Right kidney (tissue), 1 donor: Measurements from ENCODE around the gene NOC2L.
"Not testable (repeated sequence)": the region's sequence is repeated elsewhere in the genome, so short reads cannot be mapped to it uniquely, and the experiment has no call there.

Experiments used
- DNase-seq: peaks from one replicate; pipeline ENCODE4 v3.0.0-alpha.2; 2016

NOC2L gene

DNA sequence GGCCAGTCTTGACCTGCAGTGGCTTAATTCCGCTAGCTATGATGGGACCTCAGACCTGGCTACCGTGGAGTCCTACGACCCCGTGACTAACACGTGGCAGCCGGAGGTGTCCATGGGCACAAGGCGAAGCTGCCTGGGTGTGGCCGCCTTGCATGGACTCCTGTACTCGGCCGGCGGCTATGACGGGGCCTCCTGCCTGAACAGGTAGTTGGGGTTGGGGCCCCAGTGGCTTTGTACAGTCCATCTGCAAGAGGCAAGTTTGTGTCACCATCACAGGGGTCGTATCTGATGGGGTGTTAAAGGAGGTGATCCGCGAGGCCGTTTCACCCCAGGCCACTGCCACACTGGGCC lies 4.2 kb upstream of the NOC2L start:
- no peak for DNase-seq

DNA sequence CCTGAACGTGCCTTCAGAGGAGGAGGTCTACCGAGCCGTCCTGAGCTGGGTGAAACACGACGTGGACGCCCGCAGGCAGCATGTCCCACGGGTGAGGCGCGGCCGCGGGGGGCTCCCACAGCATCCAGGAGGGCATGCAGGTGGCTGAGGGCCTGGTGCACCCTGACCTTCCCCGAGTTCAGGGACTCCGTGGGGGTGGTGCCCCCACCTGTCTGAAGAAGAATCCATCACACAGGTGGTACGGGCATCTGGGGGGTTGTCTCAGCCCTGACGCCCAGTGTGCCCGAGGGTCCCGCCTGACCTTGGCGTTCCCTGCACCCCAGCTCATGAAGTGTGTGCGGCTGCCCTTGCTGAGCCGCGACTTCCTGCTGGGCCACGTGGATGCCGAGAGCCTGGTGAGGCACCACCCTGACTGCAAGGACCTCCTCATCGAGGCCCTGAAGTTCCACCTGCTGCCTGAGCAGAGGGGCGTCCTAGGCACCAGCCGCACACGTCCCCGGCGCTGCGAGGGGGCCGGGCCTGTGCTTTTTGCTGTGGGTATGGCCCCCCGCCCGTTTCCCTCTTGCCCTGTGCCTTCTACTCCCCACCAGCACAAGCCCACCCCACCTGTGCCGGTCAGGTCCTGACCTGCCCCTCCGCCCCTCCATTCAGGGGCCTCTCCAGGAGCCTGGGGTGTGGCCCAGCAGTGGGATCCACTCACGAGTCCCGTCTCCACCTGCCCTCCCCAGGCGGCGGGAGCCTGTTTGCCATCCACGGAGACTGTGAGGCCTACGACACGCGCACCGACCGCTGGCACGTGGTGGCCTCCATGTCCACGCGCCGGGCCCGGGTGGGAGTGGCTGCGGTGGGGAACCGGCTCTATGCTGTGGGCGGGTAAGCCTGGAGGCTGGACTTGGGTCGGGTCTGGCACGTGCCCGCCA lies 3.6 kb upstream of the NOC2L start:
- no peak for DNase-seq

DNA sequence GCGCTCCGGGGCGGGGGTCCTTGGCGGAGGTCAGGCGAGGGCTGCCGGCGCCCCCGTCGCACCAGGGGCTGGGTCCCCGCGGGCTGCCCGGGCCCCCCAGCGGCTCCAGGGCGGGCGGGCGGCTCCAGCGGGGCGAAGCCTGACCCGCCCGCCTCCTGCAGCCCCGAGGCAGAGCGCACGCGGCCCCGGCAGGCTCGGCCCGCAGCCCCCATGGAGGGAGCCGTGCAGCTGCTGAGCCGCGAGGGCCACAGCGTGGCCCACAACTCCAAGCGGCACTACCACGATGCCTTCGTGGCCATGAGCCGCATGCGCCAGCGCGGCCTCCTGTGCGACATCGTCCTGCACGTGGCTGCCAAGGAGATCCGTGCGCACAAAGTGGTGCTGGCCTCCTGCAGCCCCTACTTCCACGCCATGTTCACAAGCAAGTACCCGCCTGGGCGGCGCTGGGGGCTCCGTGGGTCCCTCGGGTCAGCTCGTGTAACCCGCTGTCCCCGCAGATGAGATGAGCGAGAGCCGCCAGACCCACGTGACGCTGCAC lies 2.1 kb upstream of the NOC2L start:
- DNase-seq = peak; percentile 54

- DNase-seq = peak; percentile 49
Observed at GRCh38 chr1:960363-961131, 1.5 kb upstream of the NOC2L start, which contains the start of gene KLHL17. Gene KLHL17, plus strand, starts transcription at chr1:960584. Its CDS starts 110 bp downstream, at chr1:960694.

- no peak for DNase-seq
Observed at GRCh38 chr1:959731-960362, 791 bp upstream of the NOC2L start.

- DNase-seq = no peak
Observed at GRCh38 chr1:956636-957035, 2.4 kb downstream of the NOC2L start.

DNA sequence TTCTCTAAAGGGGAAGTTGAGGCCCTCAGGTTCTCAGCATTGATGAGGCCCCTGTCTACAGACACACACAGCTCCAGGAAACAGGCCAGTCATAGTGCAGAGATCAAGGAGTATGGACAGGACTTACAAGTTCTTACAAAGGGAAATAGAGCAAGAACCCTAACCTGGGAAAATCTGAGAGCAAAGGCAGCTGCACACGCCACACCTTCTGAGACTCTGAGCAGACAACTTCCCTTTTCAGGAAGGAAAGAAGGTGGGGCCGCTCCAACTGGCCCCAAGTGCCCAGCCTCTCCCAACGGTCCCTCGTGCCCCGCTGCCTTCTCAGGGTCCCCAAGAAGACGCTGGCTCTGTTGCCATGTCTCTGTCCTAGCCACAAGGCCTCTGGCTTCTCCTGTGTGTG lies 3.6 kb downstream of the NOC2L start:
- DNase-seq = no peak

GRCh38 chr1:954927-955326 lies 4.1 kb downstream of the NOC2L start:
- no peak for DNase-seq

DNA sequence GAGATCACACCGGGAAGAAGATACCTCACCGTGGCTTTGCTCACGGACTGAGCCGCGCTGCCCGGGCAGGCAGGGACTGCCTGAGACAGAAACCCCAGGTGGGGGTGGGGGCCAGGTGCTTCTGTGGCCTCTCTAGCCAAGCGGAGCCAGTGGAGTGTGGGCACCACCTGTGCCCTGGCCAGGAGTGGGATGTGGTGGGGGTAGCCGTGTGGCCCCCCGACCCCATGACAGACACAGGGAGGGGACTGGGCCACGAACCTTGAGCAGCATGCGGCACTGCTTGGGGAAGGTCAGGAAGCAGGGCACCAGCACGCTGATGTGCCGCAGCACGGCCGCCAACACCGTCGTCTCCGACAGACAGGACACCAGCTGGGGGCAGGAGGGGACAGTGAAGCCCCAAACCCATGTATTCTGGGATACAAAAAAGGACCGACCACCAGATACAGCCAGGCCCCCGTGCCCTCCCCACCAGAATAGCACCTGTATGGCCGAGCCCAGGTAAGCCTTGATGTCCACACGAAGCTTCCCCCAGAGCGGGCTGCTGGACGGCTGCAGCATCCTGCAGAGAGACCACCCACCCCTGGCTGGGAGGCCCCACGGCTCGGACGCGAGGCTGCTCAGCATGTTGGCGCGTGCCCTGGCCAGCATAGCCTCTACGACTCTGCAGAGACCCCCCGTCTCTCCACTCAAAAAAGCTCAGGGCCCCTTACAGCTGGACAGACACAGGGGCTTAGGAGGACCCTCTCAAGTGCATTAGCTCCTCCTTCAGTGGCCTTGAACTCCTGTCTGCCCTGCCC lies 5.3 kb downstream of the NOC2L start:
- no peak for DNase-seq

- no peak for DNase-seq
Observed at GRCh38 chr1:952603-953002, 6.5 kb downstream of the NOC2L start.

- no peak for DNase-seq
Observed at GRCh38 chr1:952201-952600, 6.9 kb downstream of the NOC2L start.

GRCh38 chr1:951364-951763 lies 7.7 kb downstream of the NOC2L start:
- no peak for DNase-seq

DNA sequence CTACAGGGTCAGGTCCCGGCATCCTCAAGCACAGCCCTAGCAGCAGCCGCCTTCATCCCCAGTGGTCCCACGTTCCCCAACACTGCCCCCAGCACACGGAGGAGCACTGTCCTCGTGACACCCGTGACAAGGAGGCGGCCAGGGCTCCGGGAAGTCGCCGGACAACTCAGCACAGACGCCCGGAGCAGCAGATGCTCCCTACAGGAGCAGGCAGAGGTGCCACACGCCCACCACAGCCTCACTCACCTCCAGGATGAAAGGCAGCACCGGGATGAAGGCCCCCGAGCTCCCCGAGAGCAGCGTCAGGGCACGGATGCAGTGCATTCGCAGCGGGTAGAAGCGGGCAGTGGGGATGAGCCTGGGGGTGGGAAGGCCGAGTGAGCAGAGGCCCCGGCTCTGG lies 8.2 kb downstream of the NOC2L start:
- DNase-seq = no peak

DNA sequence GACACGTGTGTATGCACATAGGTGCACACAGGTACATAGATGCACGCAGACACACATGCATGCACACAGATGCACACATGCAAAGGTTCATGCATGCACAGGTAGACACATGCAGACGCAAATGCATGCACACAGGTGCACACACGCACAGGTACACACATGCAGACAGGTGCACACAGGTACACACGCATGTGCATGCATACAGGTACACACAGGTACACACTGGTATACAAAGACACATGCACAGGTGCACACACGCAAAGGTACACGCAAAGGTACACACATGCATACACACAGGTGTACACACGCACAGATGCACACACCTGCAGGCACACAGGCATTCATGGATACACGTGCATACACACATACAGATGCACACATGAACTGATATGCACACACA lies 8.8 kb downstream of the NOC2L start:
- DNase-seq = no peak

GRCh38 chr1:947958-948357 lies 11.1 kb downstream of the NOC2L start:
- DNase-seq = no peak

GRCh38 chr1:946811-947210 lies 12.2 kb downstream of the NOC2L start:
- DNase-seq = not testable (repeated sequence)

DNA sequence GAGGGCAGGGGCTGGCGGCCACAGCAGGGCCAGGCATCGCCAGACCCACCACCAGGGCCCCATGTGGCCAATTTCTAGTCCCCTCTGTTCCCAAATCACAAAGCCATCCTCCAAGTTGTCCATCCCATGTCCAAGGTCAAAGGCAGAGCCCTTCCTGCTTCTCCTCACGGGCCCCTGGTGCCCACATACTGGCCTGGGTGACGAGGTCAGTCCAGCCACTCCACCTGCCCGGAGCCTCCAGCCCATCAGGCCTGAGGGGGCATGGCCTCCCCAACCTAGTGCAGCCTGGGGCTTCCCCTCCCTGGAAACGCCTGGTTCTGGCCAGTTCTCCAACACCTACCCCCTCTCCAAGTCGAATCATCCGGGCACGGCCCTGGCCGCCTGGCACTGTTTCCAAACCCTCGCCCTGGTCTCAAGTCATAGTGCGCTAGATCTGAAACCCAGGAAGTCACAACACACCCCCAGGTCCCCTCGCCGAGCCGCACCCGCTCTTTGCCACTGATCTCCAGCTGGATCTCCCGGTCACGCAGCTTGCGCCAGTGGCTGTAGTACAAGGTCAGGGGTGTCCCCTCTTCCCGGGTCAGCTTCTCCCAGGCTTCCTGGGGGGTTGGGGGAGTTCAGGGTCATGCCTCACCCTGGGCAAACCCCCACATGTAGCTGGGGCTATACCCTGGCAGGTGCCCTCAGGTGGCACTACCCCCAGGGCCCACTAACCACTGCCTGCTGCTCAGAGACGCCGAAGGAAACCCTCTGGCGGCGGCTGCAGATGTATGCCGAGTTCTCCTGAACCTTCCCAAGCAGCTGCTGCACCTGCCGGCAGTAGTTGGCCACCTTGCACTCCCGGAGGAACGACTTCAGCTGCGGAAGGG lies 13.1 kb downstream of the NOC2L start:
- DNase-seq = no peak

DNA sequence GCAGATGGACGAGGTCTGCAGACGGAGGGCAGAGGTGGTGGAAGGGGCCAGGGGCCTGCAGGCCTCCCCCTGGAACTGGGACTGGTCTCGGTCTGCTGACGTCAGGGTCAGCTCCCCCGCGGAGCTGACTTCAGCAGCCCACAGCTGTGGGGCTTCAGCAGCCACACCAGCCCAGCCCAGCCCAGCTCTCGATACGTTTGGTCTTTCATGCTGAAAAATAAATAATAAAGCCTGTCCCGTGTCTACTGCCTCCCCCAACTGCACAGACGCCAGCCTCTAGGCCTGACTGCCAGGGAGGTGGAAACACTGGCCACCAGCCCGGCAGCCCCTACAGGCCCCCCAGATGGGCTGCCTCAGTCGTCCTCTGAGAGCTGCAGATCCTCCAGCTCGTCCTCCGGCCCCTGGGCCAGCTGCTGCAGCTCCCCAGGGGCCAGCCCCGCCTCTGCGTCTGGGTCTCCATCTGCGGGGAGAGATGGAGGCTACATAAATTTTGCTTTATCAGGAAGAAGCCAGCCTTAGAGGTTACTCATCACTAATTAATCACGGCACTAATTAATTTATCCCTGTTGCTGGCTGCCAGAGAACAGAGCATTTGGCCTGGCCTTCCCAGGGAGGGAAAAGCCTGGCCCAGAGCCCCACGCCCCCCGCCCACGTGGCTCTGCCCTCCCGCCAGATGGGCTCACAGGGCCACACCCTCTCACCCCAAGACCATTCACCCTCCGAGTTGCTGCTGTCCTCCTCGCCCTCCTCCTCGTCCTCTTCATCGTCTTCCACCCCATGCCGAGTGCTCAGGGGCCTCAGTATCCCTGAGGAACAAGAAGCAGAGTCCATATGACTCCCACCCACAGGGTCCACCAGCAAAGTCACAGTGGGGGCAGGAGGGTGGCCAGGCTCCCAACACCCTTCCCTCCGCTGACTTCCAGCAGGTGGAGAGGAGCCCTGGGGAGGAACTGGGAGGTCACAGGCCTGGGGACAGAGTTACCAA lies 14.4 kb downstream of the NOC2L start:
- DNase-seq = peak; percentile 78

- DNase-seq = peak; percentile 77
Observed at GRCh38 chr1:943545-944340, 15.3 kb downstream of the NOC2L start.
